ENCODE measurements around the gene ERMN. TPM values are rescaled to one million over a fixed set of nuclear protein-coding genes. Genes with fewer than 3 reads are reported as not detected.
"Not testable (repeated sequence)": the region's sequence is repeated elsewhere in the genome, so short reads cannot be mapped to it uniquely, and the experiment has no call there.

ERMN gene
- total RNA-seq, 8 experiments from 2014 or later: 0.05 to 6.6 (median 0.32) TPM; not detected in 1

DNA sequence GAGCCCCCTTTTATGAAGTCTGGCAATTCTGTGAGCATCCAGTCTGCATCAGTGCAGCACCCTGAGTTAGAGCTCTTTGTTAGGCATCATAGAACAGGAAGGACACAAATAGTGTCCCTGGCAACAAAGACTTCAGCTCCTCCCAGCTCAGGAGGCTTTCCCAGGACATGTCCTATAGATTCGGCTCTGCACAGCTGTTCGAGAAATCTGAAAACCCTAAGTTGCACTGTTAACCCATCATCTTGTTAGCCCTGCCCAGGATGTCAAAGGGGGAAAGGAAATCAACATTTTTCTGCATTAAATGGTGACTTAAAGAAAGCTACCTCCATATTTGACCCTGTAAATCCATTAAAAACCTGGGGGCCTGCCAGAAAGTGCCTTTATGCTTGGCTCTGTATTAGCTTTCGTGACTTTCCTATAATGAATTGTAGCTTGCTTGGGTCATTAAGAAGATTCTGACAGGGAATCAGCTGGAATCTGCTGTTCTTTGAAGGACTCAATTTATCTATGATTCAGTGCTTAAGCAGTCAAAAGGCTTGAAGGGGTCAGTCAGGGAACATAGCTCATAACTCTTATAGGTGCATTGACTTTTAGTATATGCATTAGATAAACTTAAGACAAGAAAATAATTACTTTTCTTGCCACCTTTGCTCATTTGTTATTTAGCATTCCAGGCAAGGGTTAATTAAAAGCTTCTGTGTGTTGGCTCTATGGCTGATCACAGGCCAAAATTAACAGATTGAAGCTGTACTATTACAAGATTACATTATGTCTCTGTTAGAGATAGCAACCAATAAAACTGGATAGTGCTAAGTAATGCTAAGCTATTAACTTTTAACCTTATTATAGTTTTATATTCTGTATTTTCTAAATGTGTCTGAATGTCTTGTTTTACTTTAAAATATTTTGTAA lies 20.6 kb downstream of the ERMN start:
- in situ Hi-C loops (cut with MboI; ENCODE audit: low pct_unique_long_range_greater_than_20kb in 2 of 9, low sequenced_read_pairs in 9 of 9, unreplicated experiment in 9 of 9): loop anchor here in 2 of 9 experiments (25.0 kb wide), 2 partner anchors 282 to 707 kb away; no protein-coding TSS in a partner anchor
- Histone ChIP-seq H3K27ac (no peak overlapping the region), H3K4me1 (replicated peaks in 1 of 2) (peaks cover 2 to 11% of the 10 kb centered on the region in 2 donors), H3K4me3 (no peak overlapping the region)
- WGBS, 10 experiments: 4 to 50% (median 26%) methylated on average over 1 to 3 of the region's 3 CpGs; no CpG with 5 or more reads in 2 of the 10 experiments
- ATAC-seq (replicated peaks in 6 of 8): peak in 7 of 8 experiments; percentile 34 to 84 (median 67)

DNA sequence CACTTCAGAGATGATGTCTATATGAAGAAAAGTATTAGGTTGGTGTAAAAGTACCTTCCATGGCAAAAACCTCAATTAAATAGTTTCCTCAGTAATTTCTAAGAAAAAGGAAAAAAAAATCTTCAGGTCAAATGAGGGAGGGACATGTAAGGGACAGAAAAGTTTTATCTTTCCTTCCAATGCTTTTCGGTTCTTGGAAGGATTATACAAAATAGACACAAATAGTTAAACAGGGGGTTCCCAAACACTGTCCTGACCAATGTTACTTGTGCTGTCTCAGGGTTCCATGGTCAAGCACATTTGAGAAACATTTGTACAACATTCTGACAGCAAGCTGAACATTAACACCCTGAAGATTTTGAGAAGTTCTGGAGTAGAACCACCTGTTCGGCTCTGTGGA lies 22.0 kb downstream of the ERMN start:
- ATAC-seq (replicated peaks in 6 of 8): no peak
- in situ Hi-C loops (cut with MboI; ENCODE audit: low pct_unique_long_range_greater_than_20kb in 2 of 9, low sequenced_read_pairs in 9 of 9, unreplicated experiment in 9 of 9): loop anchor here in 2 of 9 experiments (25.0 kb wide), 2 partner anchors 284 to 709 kb away; no protein-coding TSS in a partner anchor
- no peak overlapping the region for H3K27ac ChIP-seq
- 0 to 70% (median 50%) methylated on average over 1 to 2 of the region's 2 CpGs; no CpG with 5 or more reads in 1 of the 10 experiments for WGBS, 10 experiments
- H3K4me3 ChIP-seq: no peak overlapping the region
- H3K4me1 ChIP-seq (replicated peaks in 1 of 2): peaks cover 2 to 11% of the 10 kb centered on the region in 2 donors

DNA sequence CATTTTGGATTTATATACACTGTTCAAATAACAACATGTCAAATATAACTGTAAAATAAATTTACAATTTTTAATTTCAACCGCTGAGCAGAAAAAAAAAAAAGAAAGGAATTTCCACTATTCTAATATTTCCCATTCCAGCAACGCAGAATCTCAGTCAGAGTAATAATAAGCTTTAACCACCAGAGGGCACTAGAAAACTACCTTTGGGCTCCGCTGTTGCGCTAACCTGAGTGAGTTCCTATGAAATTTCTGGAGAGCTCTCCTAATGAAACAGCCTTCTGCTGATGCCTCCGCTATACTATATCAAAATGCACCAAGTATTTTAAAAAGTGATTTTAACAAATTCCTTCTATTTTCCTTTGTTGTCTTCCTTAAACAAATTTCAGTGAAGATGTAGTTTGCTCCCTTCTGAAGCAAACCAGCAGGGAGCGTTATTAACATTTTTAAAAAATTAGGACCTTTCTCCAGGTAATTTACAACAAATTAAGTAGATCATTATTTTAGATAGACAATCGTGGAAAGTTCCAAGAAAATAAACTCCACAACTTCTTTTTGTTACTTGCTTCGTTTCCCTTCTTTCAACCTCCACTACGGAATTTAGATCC lies 23.0 kb downstream of the ERMN start:
- WGBS, 10 experiments: 32 to 50% (median 42%) methylated on average over 5 to 9 of the region's 9 CpGs
- in situ Hi-C loops (cut with MboI; ENCODE audit: low pct_unique_long_range_greater_than_20kb in 2 of 9, low sequenced_read_pairs in 9 of 9, unreplicated experiment in 9 of 9): loop anchor here in 2 of 9 experiments (25.0 kb wide), 2 partner anchors 285 to 710 kb away; no protein-coding TSS in a partner anchor
- Histone ChIP-seq H3K4me3 (no peak overlapping the region), H3K27ac (no peak overlapping the region), H3K4me1 (replicated peaks in 1 of 2) (peaks cover 2 to 11% of the 10 kb centered on the region in 2 donors)
- ATAC-seq (replicated peaks in 6 of 8): peak; percentile 52 to 80 (median 67)

DNA sequence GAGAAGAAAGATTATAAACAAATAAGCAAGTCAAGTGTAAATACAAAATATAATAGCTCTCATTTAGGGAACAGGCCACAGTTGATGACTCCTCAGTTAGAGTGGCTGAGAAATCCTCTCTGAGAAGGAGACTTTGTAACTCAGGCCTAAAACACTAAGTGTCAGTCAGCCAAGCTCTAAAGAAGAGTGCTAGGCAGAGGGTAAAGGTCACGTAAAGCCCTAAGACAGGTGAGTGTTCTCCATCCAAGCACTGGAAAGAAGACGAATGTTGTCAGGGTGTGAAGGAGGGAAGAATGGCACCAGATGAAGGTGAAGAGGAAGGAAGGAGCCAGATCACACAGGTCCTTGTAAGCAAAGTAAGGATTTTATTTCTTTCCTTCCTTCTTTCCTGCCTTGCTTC lies 24.3 kb downstream of the ERMN start:
- in situ Hi-C loops (cut with MboI; ENCODE audit: low pct_unique_long_range_greater_than_20kb in 2 of 9, low sequenced_read_pairs in 9 of 9, unreplicated experiment in 9 of 9): loop anchor here in 2 of 9 experiments (25.0 kb wide), 2 partner anchors 286 to 711 kb away; no protein-coding TSS in a partner anchor
- H3K4me1 ChIP-seq (replicated peaks in 1 of 2): peaks cover 2 to 11% of the 10 kb centered on the region in 2 donors
- WGBS, 10 experiments: 63 to 100% (median 94%) methylated on average over 1 to 2 of the region's 2 CpGs
- no peak overlapping the region for H3K4me3 ChIP-seq
- H3K27ac ChIP-seq: no peak overlapping the region
- ATAC-seq (replicated peaks in 6 of 8): no peak

DNA sequence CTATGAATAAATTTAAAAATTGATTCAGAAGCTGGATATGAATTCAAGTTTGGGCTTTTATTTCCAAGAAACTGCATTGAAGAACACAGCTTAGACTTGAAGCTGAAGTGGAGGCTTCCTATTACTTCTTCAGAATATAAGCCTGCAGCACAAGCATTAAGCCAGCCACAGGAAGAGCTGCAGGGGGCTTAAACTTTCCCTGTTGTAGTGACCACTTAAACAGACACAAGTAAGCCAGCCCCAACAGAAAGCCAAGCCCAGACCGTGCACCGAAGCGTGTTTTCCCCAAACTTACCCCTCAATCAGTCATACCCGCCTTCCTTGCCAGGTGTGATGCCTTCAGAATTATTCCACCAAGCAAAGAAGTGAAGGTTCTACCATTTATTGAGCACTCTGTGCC lies 28.7 kb downstream of the ERMN start:
- peak in 1 of 8 experiments; percentile 44 for ATAC-seq (replicated peaks in 6 of 8)
- no peak overlapping the region for H3K27ac ChIP-seq
- H3K4me3 ChIP-seq: no peak overlapping the region
- H3K4me1 ChIP-seq (replicated peaks in 1 of 2): no peaks in the 10 kb centered on the region
- in situ Hi-C loops (cut with MboI; ENCODE audit: low pct_unique_long_range_greater_than_20kb in 2 of 9, low sequenced_read_pairs in 9 of 9, unreplicated experiment in 9 of 9): no loop called here
- 62 to 100% (median 98%) methylated on average over 1 to 4 of the region's 4 CpGs; no CpG with 5 or more reads in 4 of the 10 experiments for WGBS, 10 experiments

DNA sequence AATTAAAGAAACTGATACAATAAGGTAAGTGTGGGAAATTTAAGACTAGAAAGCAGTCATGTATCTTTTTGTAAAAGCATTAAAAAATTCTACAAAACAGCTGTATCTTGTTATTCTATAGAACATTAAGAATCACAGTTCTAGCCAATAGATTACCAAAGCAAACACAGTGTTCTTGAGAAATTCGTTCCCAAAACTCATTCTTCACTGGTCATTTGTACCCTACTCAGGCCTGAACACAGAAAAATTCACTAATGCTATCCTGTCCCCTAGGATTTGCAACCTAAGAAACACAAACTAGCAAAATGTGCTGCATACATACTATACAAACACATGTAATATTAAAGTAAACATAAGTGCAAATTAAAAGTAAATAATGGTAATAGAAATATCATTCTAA lies 29.1 kb downstream of the ERMN start:
- Histone ChIP-seq H3K4me3 (no peak overlapping the region), H3K4me1 (replicated peaks in 1 of 2) (no peaks in the 10 kb centered on the region), H3K27ac (no peak overlapping the region)
- 0 to 80% (median 13%) methylated on average over 1 of the region's 1 CpG; no CpG with 5 or more reads in 4 of the 10 experiments for WGBS, 10 experiments
- ATAC-seq (replicated peaks in 6 of 8): peak in 1 of 8 experiments; percentile 67
- in situ Hi-C loops (cut with MboI; ENCODE audit: low pct_unique_long_range_greater_than_20kb in 2 of 9, low sequenced_read_pairs in 9 of 9, unreplicated experiment in 9 of 9): no loop called here

DNA sequence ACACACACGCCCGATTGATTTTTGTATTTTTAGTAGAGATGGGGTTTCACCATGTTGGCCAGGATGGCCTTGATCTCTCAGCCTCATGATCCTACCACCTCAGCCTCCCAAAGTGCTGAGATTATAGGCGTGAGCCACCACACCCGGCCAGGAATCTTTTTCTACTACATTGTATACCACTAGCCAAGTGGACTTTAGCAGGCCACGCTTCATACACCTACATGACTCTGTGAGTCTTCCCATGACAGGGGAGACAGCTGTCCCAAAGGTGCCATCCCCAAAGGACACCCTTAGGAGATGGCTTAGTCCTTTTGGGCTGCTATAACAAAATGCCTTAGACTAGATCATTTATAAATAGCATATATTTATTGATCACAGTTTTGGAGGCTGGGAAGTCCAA lies 32.8 kb downstream of the ERMN start:
- Histone ChIP-seq H3K4me3 (no peak overlapping the region), H3K27ac (no peak overlapping the region), H3K4me1 (replicated peaks in 1 of 2) (no peaks in the 10 kb centered on the region)
- no peak for ATAC-seq (replicated peaks in 6 of 8)
- WGBS, 10 experiments: 60 to 100% (median 87%) methylated on average over 1 to 3 of the region's 5 CpGs; no CpG with 5 or more reads in 3 of the 10 experiments
- in situ Hi-C loops (cut with MboI; ENCODE audit: low pct_unique_long_range_greater_than_20kb in 2 of 9, low sequenced_read_pairs in 9 of 9, unreplicated experiment in 9 of 9): no loop called here

DNA sequence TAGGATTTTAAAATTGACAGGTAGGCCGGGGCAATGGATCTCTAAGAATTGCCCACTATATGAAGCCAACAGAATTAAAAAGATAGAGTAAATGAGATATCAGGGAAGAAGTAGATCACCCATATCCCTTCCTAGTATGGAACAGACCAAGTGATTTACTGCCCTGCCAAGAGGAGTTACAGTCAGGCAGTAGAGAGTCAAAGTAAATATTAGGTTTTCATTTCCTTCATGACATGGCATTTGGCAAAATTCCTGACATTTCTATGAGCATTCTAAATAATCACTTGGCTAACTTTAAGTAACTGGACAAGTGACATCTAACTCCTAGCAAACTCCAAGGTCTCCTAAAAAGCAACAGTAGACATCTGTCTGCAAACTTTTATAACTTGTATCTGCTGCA lies 34.6 kb downstream of the ERMN start:
- in situ Hi-C loops (cut with MboI; ENCODE audit: low pct_unique_long_range_greater_than_20kb in 2 of 9, low sequenced_read_pairs in 9 of 9, unreplicated experiment in 9 of 9): no loop called here
- Histone ChIP-seq H3K4me1 (replicated peaks in 1 of 2) (no peaks in the 10 kb centered on the region), H3K27ac (no peak overlapping the region), H3K4me3 (no peak overlapping the region)
- 50 to 100% (median 83%) methylated on average over 1 of the region's 1 CpG; no CpG with 5 or more reads in 4 of the 10 experiments for WGBS, 10 experiments
- ATAC-seq (replicated peaks in 6 of 8): no peak

DNA sequence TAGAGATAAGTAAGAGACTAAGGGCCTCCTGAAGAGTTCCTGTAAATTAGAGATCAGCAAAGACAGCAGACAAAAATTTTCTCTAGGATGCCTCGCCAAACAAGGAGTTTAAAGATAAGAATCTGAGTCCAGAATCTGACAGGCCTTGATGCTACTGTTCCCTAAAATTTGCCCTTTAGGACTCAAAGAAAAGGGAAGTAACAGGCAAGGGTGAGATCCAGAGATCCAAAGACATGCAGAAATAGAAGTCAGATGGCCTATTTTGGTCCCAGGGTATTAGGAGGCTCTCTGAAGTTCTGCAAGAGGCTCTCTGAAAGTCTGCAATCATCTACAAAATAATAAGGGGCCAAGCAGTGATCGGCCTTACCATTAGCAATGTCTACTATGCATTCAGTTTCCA lies 35.1 kb downstream of the ERMN start:
- H3K27ac ChIP-seq: no peak overlapping the region
- no peak overlapping the region for H3K4me3 ChIP-seq
- WGBS, 10 experiments: 70 to 100% (median 93%) methylated on average over 1 to 2 of the region's 2 CpGs; no CpG with 5 or more reads in 3 of the 10 experiments
- in situ Hi-C loops (cut with MboI; ENCODE audit: low pct_unique_long_range_greater_than_20kb in 2 of 9, low sequenced_read_pairs in 9 of 9, unreplicated experiment in 9 of 9): no loop called here
- H3K4me1 ChIP-seq (replicated peaks in 1 of 2): no peaks in the 10 kb centered on the region
- no peak for ATAC-seq (replicated peaks in 6 of 8)

DNA sequence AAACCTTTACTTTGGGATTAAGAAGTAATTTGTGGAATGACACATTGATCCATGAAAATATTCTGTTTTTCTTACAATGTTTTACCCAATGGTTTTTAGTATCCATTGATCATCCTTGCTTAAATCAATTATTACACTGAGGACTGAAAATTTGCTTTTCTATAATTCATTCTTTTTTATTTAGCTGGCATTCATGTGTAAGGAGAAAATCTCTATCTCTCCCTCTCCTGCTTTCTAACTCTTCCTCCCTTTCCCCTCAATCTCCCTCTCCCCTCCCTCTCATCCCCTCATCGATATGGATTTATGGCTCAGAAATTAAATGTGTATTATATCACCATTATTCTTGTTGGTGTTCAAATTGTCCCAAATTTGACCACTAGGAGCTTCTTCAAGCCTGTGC lies 38.5 kb downstream of the ERMN start:
- 90 to 100% (median 95%) methylated on average over 1 of the region's 1 CpG; no CpG with 5 or more reads in 6 of the 10 experiments for WGBS, 10 experiments
- in situ Hi-C loops (cut with MboI; ENCODE audit: low pct_unique_long_range_greater_than_20kb in 2 of 9, low sequenced_read_pairs in 9 of 9, unreplicated experiment in 9 of 9): no loop called here
- Histone ChIP-seq H3K27ac (no peak overlapping the region), H3K4me3 (no peak overlapping the region), H3K4me1 (replicated peaks in 1 of 2) (no peaks in the 10 kb centered on the region)
- no peak for ATAC-seq (replicated peaks in 6 of 8)

DNA sequence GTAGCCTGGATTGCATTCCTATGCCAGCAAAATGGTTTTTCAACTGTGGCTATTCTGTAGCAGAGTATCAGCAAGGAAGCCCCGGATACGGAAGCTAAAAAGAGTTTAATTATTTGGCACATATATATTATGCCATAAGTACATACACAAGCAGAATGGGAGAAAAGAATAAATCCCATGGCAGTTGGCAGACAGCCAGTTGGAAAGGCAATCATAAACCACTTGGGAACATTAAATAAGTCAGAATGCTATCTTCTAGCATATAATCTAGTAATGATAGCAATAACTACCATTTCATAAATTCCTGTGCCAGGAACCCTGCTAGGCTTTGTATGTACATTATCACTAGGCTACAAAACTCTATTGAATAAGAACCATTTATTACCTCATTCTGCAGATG lies 42.2 kb downstream of the ERMN start:
- Histone ChIP-seq H3K27ac (no peak overlapping the region), H3K4me1 (replicated peaks in 1 of 2) (no peaks in the 10 kb centered on the region), H3K4me3 (no peak overlapping the region)
- no peak for ATAC-seq (replicated peaks in 6 of 8)
- in situ Hi-C loops (cut with MboI; ENCODE audit: low pct_unique_long_range_greater_than_20kb in 2 of 9, low sequenced_read_pairs in 9 of 9, unreplicated experiment in 9 of 9): no loop called here
- WGBS, 10 experiments: 63 to 100% (median 80%) methylated on average over 2 of the region's 2 CpGs; no CpG with 5 or more reads in 1 of the 10 experiments

DNA sequence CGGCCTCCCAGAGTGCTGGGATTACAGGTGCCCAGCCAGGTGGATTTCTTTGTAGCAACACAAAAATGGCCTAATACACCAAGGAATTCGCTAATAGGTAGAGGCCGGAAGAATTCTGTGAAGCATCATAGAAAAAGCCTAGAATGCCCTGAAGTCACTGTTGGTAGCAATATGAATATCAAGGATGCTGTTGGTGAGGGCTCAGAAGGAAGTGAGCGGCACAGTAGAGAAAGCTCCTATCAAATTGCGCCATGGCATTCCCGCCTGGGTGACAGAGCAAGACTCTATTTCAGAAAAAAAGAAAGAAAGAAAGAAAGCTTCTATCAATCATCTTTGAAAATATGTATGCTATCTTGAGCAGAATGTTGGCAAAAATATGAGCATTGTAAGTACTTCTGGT lies 44.3 kb downstream of the ERMN start:
- ATAC-seq (replicated peaks in 6 of 8): no peak
- in situ Hi-C loops (cut with MboI; ENCODE audit: low pct_unique_long_range_greater_than_20kb in 2 of 9, low sequenced_read_pairs in 9 of 9, unreplicated experiment in 9 of 9): no loop called here
- Histone ChIP-seq H3K27ac (no peak overlapping the region), H3K4me3 (no peak overlapping the region), H3K4me1 (replicated peaks in 1 of 2) (no peaks in the 10 kb centered on the region)
- WGBS, 10 experiments: 80 to 100% (median 93%) methylated on average over 1 to 6 of the region's 6 CpGs; no CpG with 5 or more reads in 1 of the 10 experiments

DNA sequence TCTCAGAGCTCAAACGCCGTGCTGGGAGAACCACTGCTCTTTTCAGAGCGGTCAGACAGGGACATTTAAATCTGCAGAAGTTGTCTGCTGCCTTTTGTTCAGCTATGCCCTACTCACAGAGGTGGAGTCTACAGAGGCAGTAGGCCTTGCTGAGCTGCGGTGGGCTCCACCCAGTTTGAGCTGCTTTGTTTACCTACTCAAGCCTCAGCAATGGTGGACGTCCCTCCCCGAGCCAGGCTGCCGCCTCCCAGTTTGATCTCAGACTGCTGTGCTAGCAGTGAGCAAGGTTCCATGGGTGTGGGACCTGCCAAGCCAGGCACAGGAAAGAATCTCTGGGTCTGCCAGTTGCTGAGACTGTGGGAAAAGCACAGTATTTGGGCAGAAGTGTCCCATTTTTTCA lies 46.3 kb downstream of the ERMN start:
- peak in 2 of 8 experiments; percentile 18 to 76 for ATAC-seq (replicated peaks in 6 of 8)
- H3K27ac ChIP-seq; H3K4me3 ChIP-seq; in situ Hi-C loops (cut with MboI; ENCODE audit: low pct_unique_long_range_greater_than_20kb in 2 of 9, low sequenced_read_pairs in 9 of 9, unreplicated experiment in 9 of 9); H3K4me1 ChIP-seq (replicated peaks in 1 of 2): not testable (repeated sequence)
- WGBS, 10 experiments: 82% methylated on average over 3 of the region's 7 CpGs; no CpG with 5 or more reads in 9 of the 10 experiments

Measured in motor neuron (in vitro differentiated cells).